HPDE6-E6E7 (cell line): Measurements from ENCODE around the gene LEF1.
"Not testable (repeated sequence)": the region's sequence is repeated elsewhere in the genome, so short reads cannot be mapped to it uniquely, and the experiment has no call there.

Experiments
- DNase-seq: peaks from one replicate; pipeline ENCODE4 v3.0.0; 2011; ENCODE audit warnings: missing footprints; ENCODE audit errors: extremely low spot score

Gene LEF1

DNA sequence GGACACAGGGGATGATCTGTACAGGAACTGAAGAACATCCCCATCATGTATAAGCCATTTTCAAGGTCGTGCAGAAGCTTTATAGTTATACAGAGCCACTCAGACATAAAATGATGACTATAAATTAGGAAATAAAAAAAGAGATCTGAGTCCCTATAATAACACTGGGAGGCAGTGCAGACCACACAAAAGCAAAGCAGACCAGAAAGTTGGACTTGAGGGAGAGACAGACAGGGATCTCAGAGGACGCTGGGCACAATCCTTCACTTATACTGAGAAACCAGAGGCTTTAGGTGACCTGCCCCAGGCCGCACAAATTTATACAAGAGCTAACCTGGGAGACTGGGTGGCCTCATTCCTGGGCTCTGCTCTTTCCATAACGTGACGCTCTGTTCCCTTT is 108.6 kb downstream of the LEF1 start:
- peak; percentile 27 for DNase-seq

DNA sequence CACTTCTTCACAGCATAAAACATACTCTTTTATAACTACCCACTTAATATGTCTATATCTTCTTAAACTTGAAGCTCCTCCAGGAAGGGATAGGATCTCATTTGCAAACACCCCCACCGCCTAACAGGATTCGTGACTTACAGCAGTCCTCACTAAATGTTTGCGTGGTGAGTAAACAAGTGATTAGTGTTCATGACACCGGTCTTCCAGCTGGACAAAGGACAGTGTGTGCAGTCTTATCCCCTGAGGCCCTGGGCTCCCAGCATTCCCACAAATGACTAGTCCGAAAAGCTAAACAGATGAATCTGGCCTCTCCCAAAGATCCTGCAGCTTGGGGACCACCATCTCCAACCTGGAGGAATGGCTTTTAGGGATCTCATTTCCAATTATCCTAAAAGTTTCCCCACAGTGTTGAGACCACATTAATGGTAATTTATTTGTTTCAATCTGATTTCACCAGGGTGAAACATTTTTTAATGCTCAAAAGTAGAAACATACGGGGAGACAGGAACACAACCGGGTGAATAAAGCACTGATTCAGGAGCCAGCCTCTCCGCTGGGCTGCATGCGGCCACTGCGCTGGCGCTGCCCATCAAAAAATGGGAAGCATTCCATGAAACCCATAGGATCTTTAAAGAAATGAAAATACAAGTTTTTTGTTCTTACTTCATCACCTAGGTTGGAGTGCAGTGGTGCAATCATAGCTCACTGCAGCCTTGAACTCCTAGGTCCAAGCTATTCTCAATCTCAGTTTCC is 109.9 kb downstream of the LEF1 start:
- peak; percentile 74 for DNase-seq

DNA sequence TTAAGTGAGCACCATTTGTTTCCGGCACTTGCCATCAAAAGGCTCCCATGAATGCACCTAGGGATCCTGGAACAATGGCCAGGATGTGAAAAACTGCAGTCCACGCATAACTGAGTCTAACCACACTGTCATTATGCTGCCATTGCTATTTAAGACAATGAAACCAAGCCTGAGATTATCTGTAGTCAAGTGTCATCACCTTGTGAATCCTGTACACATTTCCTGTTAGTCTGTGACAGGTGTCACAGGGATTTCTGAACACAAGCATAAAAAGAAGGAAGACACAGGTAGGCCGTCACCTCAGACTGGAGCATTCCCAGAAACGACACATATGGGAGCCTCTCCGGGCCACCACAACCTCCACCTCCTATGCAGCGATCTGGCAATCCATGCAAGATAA is 112.3 kb downstream of the LEF1 start:
- DNase-seq, result no peak

DNA sequence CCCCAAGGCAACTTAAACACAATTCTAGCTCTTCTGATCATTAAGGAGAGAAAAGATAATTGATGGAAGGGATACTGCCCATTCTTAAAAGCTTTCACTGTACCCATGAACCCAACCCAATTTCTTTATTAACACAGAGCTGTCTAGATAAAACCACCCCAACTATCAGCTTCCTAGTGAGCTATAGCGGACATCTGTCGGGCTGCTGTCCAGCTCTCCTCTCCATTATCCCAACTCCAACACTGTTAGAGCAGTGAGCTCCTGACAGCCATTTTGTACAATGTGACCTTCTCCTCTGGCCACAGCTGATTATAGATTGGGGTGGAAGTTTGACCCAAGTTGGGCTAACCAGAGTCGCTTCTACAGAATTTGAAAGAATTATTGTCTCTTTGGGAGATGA is 112.9 kb downstream of the LEF1 start:
- DNase-seq, result no peak

DNA sequence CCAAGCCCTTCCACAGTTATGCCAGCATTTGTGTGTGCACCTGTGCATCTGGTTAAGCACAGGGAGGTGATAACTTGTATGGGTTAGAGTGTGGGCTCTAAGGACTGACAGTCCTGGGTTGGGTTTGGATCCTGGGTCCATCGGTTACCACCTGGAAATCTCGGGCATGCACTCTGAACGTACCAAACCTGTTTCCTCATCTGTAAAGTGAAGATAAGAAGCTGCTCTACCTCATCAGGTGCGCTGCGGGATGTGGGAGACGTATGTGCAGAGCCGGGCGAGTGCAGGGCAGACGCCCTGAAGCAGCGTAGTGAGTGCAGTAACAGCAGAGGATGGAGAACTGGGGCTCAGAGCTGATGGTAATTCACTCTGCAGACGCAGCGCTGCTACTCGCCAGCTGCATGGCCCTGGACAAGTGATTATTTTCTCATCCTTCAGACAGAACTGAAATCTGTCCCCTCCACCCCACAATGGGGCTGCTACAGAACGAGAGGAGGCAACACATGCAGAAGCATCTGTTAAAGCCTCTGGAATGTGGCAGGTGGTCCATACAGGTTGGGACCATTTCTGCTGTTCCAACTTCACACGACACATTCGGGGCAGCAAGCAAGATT is 114.6 kb downstream of the LEF1 start:
- no peak for DNase-seq

DNA sequence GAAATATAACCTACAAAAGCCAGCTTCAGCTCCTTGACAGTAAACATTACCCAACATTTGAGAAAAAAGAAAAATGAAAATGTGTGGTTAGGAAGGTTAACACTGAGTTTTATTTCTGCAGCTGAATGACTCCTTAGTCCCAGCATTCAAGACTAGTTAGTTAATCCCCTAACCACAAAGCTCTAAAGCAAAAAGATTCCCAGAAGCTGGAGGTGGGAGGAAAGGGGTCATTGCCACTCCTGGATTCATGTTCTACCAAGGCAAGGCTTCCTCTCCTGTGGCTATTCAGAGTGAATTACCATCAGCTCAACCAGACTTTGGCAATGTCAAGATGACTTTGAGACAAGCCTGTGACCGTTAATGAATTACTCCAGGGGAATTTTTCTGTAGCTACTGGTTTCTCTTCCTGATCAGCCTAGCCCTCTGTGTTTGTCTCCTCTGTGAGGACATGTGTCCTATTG is 115.5 kb downstream of the LEF1 start:
- no peak for DNase-seq

DNA sequence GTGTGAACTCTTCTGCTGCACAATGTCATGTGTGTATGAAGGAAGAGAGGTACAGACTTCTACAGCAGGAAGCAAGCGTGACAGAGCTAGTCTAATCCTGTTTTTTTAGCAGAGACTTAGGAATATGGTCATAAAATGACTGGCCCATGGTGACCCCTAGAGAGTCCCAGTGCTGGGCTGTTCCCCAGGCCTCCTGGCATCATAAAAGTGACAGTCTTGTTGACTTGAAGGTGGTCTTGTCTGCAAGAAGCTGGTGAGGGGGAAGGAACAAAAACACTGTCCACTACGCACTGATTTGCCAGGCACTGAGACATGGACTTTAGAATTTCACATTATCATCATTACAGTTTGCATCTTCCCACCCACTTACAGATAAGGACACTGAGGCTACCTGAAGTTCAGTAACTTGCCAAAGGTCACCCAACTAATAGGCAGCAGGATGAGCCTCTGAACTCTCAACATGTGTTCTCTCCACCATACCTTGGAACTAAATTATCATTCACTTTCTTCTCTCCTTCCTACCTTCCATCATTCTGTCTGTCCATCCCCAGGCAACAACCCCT is 116.1 kb downstream of the LEF1 start:
- DNase-seq, result no peak

DNA sequence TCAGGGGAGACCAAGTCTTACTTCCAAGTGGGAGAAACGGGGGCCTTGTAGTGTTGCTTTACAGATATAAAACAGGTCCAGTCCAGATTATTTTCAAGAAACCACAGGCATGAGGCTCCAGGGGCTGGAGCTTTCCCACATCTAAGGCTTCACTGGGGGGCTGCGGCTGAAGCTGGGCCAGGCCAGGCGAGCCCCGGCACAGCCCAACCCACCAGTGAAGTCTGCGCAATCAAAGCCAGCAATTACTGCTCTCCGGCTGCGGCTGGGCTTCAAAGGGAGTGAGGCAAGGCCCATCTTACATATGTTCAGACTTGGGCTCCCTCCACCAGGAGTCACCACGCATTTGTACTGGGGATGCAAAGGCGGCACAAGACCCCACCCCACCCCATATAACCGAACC is 117.4 kb downstream of the LEF1 start:
- no peak for DNase-seq

DNA sequence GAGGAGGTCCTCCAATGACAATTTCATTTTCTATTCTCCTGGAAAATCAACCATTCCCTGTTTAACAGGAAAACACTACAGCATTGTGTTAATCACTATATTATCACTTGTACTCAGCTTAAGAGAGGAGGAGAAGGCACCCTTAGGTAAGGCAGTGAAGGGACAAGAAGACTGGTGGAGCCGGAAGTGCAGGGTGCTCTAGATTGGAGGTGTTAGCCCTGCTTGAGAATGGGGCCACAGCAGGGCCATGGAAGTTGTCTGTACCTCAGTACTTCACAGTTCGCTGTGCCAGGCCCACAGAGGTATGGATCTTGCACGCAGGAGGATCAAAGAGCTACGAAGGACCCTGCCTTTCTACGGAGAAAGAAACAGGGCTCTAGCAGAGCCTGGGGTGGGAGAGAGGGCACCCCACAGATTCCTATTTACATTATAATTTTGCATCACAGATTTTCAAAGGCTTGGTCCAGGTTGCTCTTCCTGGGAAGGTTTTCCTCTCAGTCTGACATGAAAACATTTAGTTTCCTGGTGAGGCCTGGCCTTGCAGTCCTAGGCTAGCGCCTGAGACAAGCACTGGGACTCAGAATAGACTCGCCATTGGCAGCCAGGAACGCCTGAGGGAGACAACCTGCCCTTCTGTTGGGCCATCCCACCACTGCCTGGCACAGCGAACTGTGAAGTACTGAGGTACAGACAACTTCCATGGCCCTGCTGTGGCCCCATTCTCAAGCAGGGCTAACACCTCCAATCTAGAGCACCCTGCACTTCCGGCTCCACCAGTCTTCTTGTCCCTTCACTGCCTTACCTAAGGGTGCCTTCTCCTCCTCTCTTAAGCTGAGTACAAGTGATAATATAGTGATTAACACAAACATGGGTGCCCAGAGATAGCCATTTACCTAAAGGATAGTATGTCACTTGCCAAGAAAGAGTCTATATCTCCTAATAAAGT is 118.3 kb downstream of the LEF1 start:
- DNase-seq, result not testable (repeated sequence)

DNA sequence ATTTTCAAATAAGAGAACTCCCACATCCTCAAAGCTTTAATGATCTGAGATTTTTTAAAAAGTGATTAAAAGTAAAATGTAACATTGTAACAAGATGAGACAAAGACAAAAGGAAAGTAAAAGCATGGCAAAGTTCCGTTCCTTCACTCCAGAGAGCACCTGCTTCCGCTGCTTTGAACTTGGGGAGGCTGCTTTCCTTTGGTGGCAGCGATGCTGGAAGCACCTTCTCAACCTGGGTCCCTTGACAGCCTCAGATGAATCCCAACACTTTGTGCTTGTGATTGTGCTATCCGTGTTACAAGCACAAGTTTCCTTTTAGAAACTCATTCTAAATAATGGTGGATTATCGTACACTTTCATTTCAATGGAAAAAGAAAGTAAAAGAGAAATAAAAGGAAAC is 119.3 kb downstream of the LEF1 start:
- no peak for DNase-seq

DNA sequence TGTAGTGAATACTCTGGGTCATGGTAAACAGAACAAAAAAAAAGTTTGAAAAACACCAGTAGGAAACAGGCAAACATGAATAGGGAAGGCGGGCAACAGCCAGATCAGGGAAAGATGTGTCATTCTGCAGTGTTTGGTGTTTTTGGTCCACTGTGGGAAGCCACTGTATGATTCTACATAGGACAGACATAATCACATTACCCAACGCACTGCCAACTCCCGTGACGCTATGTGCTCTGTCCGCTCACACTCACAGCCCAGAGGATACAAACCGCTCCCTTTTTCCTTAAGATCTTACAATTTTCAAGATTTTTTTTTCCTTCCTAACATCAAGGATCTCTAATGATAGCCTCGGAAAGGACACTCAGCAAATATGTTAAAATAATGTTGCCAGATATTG is 119.7 kb downstream of the LEF1 start:
- DNase-seq, result no peak

DNA sequence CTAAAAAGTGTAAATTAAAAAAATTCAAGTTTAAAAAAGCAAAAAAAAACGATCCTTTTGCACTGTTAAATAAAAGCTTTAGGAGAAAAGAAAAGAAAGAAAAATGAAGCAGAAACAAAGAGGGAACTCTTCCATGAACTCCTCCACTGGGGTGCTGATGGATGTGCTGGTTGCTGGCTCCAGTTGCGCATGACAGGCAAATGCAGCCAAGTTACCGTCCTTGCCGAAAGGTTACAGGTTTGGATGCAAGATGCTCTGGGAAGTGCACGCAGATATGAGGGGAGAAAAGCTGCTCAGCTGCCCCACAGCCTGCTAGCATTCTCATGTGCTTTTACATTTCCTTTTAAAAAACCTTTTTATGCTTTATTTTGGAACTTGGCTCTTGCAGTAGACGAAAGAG is 120.6 kb downstream of the LEF1 start:
- no peak for DNase-seq

DNA sequence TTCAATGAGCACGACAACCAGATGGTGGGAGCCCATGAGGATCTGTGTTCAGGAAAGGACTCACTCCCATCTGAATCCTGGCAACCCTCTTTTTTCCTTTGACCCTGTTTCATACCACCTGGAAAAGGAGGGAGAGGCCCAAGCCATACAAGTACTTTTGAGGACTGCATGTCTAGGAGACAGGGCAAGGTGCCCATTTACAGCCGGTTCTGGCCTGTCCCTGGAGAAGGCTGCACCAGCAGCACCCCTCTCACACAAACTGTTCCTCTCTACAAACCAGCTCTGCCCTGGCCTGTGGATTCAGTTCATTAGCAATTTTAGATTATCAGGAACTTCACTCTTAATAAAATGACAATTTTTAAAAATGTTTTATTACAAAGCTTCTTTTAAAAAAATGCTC is 121.5 kb downstream of the LEF1 start:
- no peak for DNase-seq

DNA sequence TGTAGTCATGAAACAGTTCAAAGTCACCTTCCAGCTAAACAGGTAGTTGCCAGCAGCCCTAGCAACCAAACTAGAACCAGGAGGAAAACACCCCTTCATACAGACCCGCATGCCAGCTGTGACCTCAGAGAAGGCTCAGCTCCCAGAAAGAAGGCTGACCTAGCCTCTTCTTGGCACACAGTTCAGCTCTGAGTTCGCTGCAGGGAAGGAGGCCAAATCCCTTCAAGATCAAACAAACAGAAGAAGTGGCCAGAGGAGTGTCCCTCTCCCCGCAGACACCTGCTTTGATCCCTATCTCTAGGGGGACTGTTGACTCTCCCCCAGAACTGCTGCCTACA is 123.1 kb downstream of the LEF1 start:
- no peak for DNase-seq

DNA sequence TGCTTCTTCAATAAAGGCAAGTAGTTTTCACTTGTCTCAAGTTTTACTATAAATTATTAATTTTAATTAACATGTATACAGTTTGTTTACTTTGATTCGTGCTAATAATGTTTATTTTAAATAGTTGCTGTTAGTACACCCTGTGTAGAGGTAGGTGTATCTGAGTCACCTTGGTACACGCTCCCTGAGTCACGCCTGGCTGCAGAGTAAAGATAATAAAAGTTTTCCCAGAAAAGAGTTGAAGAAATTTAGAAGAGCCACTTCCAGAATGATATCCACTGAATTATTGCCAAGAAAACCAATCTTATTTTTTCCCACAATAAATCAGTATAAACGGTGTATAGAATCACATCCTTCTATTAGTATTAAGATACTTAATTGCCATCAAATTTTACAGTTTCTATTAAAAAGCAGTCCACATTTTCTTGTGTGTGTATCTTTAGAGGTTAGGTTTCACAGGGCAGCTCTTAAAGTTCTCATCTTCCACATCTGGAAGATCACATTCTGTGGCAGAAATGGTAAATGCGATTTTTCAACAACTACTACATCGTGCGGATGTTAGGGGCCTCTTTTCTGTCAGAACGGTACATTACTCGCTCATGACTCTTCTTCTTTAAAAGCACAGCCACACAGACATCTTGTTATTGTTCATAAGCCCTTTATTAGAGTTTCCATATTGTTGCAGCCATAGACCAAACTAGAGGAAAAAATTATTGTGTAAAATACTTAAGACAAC is 123.6 kb downstream of the LEF1 start:
- peak; percentile 50 for DNase-seq

DNA sequence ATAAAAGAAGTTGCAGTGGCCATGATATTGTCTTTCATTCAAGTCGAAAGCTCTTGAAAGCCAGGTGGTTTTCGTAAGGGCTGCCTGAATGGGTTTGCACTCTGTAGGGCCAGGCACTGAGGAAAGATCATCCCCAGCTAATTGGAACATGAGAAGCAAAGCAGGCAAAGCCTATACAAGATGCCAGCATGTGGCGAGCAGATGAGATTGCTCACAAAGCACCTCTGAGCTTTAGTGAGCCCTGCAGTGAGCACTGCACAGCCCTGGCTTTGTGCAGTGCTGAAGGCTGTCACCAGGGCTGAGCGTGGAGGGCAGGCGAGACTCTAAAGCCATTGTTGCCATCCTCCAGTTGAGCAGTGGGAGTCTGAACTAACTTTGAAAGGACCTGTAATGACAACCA is 125.2 kb downstream of the LEF1 start:
- DNase-seq, result no peak

DNA sequence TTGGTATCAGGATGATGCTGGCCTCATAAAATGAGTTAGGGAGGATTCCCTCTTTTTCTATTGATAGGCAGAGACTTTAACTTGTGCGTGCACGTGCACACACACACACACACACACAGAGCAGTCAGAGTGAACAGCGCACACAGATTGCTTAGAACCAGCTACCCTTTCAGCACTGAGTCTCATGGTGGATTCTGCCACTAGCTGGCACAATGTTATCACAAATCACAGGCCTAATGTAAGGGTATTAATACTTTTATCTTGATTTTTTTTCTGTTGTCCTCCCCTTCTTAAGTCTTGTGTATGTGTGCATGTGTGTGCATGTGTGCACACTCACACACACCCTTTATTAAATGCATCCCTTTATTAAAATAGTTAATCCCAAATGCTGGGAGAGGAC is 125.8 kb downstream of the LEF1 start:
- DNase-seq, result no peak

DNA sequence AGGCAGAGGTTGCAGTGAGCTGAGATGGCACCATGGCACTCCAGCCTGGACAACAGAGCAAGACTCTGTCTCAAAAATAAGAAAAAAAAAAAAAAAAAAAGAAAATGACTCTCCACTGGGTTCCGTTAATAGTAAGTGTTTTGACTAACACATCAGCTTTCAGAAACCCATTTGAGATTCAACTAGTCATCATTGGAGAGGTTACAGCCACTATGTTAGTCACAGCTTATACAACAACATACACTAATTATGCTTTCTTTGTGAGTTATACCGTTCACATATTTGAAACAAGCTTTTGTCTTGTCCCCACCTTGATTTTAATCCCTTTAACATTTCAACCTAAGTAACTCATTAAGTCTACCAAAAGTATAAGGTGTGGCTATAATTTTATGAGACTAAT is 130.8 kb downstream of the LEF1 start:
- no peak for DNase-seq

DNA sequence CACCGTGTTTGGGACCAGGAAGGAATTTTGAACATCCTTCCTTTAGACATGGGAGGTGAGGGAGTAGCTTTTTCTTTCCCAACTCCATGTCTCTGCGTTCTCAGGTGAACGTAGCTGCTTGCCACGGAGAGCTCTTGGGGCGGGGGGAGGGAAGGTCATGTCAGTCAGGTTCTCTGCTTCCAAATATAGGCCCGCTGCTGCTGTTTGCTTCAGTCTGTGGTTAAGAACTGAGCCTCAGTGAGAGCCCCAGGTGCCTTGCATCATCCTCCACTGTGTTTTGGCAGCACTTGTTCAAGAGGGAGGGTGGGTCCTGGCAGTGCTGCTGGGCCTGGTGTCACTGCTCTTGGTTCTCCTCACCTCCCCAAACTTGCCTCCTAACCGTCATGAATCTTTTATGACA is 132.5 kb downstream of the LEF1 start:
- no peak for DNase-seq

DNA sequence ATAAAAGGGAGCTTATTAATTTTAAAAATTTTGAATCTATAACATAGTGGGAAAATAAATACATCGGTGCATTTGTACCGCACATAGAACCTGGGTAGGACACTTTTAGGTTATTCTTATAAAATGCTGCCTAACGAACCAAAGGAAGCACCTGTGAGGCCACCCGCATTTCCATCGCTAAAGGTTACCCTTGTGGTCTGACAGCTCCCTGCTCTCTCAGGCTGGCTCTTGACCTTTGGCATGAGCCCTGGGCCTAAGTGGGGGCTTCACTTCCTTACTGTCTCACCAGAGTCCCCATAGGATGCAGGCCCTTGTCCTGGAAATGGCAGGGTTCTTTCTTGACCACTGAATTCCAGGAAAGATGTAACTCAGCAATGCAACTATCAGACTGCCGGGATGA is 133.0 kb downstream of the LEF1 start:
- no peak for DNase-seq

DNA sequence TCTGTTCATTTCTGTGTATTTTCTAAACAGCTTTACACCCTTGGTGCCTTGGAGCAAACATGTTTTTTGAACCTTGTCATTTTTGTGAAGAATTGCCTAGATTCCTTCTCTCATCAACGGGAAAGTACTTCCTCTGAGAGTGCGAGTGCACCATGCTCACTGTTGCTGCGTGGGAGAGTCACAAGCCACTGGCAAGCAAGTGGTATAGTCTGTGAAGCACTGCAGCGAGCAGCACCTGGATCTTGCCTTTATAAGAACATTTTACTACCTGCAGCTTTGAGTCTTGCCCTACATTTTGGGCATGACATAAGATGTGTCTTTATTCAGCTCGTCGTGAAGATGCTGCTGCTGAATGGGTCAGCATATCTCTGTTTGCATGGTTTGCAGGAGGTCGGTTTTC is 134.2 kb downstream of the LEF1 start:
- no peak for DNase-seq

DNA sequence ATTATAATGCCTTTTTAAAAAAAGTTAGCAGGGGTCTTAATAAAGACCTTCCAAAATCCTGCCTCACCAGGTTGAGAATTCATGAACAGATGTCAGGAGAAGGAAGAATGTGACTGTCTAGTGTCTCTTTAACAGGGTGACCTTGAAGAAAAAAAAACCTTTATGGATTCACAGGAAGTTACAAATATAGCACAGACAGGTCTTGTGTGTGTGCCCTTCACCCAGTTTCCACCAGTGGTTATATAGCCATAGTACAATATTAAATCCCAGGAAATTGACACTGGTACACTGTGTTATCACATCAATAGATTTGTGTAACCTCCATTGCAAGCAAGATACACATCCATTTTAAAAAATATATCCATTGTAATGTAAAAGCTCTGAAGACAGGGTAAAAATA is 135.4 kb downstream of the LEF1 start:
- no peak for DNase-seq
